GM19452 (cell line): ENCODE results near the gene PLA2G4B.

ENCODE experiments used
- ATAC-seq: cut with Tn5 transposase; IDR thresholded peaks from one replicate; pipeline ENCODE4 v1.9.1; 2021; ENCODE audit not compliant: unreplicated experiment

Gene PLA2G4B

GRCh38 chr15:41838400-41838897 is at the start of gene PLA2G4B:
Gene PLA2G4B (plus strand): TSS chr15:41838847. CDS start chr15:41838914, 67 bp downstream.
- no peak for ATAC-seq

GRCh38 chr15:41789236-41789635 is 49.4 kb upstream of the PLA2G4B start:
- no peak for ATAC-seq

- no peak for ATAC-seq
Measured at GRCh38 chr15:41789662-41790061, 49.0 kb upstream of the PLA2G4B start.

GRCh38 chr15:41790169-41790568 is 48.5 kb upstream of the PLA2G4B start:
- no peak for ATAC-seq

GRCh38 chr15:41790756-41791546 is 47.7 kb upstream of the PLA2G4B start:
- no peak for ATAC-seq

GRCh38 chr15:41791547-41791937 is 47.1 kb upstream of the PLA2G4B start:
- ATAC-seq, result no peak

GRCh38 chr15:41792000-41792637 is 46.5 kb upstream of the PLA2G4B start:
- no peak for ATAC-seq

- no peak for ATAC-seq
Measured at GRCh38 chr15:41794081-41794480, 44.6 kb upstream of the PLA2G4B start.

GRCh38 chr15:41795996-41796856 is 42.4 kb upstream of the PLA2G4B start:
- ATAC-seq, result no peak

- ATAC-seq, result no peak
Measured at GRCh38 chr15:41797201-41797944, 41.3 kb upstream of the PLA2G4B start.

GRCh38 chr15:41798607-41799487 is 39.8 kb upstream of the PLA2G4B start:
- ATAC-seq, result no peak

- no peak for ATAC-seq
Measured at GRCh38 chr15:41799488-41799805, 39.2 kb upstream of the PLA2G4B start.

- ATAC-seq, result no peak
Measured at GRCh38 chr15:41801185-41801584, 37.5 kb upstream of the PLA2G4B start.

GRCh38 chr15:41801850-41802455 is 36.7 kb upstream of the PLA2G4B start:
- no peak for ATAC-seq

- no peak for ATAC-seq
Measured at GRCh38 chr15:41804361-41804760, 34.3 kb upstream of the PLA2G4B start.

- ATAC-seq, result no peak
Measured at GRCh38 chr15:41804916-41805666, 33.6 kb upstream of the PLA2G4B start.

GRCh38 chr15:41805711-41806110 is 32.9 kb upstream of the PLA2G4B start:
- no peak for ATAC-seq

- ATAC-seq, result no peak
Measured at GRCh38 chr15:41806291-41807181, 32.1 kb upstream of the PLA2G4B start.
